HG03196 (cell line): ENCODE measurements around the gene LEMD2.
A peak's percentile ranks its signal among the peaks of the same experiment; 100 is the strongest.

Experiments
- ATAC-seq: cut with Tn5 transposase; IDR thresholded peaks from one replicate; pipeline ENCODE4 v1.9.1; 2021; ENCODE audit not compliant: unreplicated experiment

The LEMD2 gene

GRCh38 chr6:33797626-33798342 lies 8.9 kb upstream of the LEMD2 start:
- ATAC-seq, result no peak

GRCh38 chr6:33794910-33795623 lies 6.1 kb upstream of the LEMD2 start:
- ATAC-seq, result no peak

DNA sequence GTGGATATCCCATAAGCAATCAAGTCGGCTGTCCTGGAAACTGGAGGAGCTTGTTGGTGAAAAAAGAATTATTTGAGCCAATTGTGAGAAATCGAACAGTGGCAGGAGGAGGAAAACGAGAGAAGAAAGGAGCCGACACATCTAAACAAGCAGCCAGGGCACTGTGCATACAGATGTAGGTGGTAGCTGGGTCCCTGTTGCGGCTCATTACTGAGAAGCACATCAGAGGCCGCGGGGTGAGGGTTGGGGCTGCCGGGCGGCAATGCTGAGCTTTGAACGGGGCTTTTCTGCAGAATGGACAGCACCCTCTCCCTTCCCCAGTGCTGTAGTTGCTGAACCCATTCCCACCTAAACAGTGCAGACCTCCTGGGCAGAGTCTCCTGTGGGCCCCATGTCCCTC lies 4.1 kb upstream of the LEMD2 start:
- ATAC-seq, result no peak

GRCh38 chr6:33791620-33792019 lies 2.7 kb upstream of the LEMD2 start:
- no peak for ATAC-seq

DNA sequence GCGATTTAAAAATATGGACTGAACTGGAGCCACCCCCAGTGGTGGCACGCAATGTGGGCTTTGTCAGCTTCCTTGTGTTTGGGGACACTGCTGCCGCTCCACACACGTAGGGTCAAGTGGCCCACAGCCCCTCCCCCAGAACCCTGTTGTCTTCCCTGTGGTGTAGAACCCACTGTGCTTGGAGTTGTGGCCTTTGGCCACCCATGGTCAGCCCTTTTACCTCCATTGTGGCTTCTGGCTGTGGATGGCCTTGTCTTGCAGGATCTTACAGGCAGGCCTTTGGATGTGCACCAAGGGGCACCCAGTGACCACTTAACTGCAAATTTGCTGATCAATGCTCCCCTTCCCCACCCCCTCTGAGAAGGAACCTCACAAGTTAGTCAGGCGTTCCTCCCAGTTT lies 2.0 kb upstream of the LEMD2 start:
- no peak for ATAC-seq

DNA sequence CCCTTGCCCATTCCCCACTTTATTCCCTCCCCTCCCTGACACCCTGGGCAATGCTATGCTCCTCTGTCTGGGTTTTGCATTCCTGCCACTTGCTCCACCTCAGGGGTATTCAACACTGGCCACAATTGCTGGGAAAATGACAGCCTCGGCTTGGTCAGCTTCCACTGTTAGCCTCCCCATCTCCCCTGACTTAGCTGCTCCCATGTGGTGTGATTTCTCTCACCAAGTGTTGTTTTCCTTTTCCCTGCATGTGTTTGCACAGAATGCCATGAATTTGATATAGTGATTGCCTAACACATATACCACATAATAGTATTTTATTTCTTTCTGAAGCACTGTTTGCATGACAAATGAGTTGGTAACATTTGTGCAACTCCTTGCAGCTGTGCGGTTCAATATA lies 1.4 kb upstream of the LEMD2 start:
- no peak for ATAC-seq

DNA sequence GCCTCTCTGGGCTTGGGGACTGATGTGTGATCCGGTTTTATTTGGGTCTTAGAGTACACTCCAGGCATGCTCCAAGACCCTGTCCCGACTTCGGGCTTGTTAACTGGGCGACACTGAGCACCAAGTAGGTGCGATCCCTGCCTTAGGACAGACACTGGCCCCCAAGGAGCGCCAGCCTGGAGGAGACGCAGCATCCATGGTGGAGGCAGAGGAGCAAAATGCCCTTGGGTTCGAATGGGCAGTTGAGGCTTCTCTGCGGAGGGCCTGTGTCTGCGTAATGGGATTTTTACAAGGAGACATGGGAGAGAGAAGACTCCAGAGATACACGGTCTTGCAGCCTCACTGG lies 593 bp upstream of the LEMD2 start:
- no peak for ATAC-seq

DNA sequence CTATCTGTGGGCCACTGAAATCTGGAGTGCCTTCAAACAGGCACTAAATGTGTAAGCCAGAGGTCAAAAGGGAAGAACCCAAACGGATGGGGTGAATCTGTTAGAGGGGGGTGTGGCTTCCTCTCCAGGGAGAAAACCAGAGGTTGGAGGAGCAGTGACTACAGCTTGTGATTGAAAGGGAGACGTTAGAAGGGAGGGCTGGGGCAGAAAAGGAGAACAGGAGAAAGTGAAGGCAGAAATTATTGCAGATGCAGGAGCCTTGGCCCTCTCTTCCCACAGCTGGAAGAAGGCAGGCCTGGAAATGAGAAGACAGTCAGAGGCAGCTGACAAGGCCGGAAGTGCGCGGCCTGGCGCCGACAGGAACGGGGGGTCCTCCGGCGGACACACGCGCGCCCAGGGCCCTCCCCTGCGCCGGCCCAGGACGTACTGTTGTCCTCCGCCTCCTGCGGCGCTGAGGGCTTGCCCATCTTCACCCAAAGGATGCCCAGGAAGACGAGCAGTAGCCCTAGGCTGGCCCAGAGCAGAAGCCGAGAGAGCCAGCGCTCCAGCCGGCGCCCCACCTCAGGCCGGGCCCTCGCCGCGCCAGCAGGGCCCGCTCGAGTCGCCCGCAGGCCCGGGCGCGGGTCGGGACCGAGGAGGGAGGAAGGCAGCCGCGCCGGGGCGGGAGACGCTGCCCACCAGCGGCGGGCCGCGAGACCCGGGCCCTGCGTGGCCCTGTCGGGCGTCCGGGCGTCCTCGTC lies 806 bp downstream of the LEMD2 start:
- ATAC-seq, result peak; percentile 33

DNA sequence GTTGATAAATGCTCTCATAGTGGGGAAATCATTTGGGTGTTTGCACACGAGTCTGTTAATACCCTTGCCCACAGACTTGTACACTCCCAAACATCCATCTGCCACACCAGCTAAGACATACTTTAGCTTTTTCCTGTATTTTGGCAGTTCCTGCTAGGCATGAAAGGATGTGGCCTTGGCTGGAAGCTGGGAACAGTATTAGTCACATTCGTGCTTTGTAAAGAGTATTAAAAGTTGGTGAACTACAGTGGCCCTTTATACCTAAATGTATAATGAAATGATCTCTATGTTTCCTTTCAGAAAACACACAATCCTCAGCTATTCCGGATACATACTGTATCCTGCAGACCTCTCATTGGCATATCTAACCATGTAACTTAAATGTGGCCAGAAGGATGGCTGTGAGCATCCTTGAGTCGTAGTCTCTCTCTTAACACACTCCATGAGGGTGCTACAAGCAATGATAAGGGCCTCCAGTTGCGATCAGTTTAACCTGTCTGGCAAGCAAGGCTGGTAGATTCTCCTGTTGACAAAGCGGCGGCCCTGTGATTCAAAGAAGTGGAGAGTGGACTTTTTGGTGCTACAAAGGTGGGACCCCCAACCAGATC lies 1.5 kb downstream of the LEMD2 start:
- ATAC-seq, result no peak

DNA sequence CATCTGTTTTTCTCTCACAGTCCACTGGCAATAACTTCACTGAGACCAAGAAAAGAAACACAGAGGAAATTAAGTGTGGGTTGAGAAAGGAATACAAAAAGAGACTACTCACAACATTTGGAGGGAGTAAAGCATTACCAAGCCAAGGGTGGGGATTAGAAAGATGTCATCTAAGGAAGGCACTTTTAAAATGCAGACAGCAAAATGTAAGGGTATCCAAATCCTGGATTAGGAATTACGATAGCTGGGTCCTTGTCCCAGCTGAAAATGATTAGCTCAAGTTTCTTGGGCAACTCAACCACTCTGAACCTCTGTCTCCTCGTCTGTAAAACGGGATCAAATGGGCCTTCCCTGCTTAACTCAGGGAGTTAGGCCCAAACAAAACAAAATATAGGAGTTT lies 2.2 kb downstream of the LEMD2 start:
- ATAC-seq, result no peak

DNA sequence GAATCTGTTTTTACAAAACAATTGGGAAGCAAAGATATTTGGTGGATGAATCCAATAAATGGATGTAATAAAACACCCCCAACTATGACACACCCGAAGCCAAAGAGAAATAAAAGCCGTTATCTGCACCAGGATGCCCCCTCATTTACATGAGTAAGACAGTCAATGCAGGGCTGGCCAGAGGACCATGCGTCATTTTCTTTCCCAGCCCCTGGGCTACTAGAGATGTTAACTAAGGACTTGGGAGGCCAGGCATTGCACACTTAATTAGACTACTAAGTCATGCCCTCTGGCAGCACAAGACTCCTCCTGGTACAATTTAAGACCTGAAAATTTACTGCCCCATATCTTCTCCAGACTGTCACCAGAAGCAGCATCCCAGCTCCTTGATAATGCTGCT lies 3.2 kb downstream of the LEMD2 start:
- ATAC-seq, result no peak

DNA sequence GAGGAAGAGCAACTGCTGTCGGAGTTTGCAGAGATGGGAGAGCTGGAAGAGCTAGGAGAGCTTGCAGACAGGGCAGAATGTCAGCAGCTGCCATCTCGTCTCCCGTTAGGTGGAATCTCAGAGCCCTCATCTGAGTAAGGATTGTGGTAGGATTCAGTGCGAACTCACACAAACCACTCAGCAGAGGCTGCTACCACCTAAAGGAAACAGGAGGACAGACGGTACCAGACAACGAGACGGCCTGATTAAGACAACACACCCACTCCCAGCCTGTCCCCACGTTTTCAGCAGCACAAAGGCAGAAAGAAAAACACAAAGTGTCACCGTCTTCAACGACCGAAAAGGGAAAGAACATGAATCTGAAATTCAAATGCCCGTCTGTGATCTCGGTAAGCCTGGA lies 4.1 kb downstream of the LEMD2 start:
- no peak for ATAC-seq

GRCh38 chr6:33783781-33784520 lies 5.0 kb downstream of the LEMD2 start:
- no peak for ATAC-seq

GRCh38 chr6:33782561-33782960 lies 6.4 kb downstream of the LEMD2 start:
- no peak for ATAC-seq

GRCh38 chr6:33781131-33781975 lies 7.6 kb downstream of the LEMD2 start:
- no peak for ATAC-seq

- no peak for ATAC-seq
These were observed 9.0 kb downstream of the LEMD2 start for GRCh38 chr6:33779895-33780294.

DNA sequence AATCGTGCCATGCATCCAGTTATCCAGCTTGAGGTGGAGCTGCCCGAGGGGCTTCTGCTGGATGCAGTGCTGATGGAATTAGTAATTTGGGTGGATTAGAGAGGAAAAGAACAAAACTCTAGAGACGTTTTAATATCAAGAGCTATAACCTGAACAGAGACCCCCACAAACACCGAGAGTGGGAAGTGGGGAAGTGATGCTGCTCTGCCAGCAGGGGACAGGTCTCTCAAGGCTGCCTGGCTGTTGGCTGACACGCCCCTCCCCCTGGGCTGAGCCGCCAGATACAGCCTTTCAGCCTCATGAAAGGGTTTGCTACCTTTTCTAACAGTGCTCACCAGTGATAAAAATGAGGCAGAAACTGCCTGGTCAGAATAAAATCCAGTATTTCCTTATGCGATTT lies 9.6 kb downstream of the LEMD2 start:
- ATAC-seq, result no peak

GRCh38 chr6:33778444-33779121 lies 10.3 kb downstream of the LEMD2 start:
- no peak for ATAC-seq
